ENCODE measurements around the gene PCNX1. TPM values are rescaled to one million over a fixed set of nuclear protein-coding genes. Genes with fewer than 3 reads are reported as not detected.
"Not testable (repeated sequence)": the region's sequence is repeated elsewhere in the genome, so short reads cannot be mapped to it uniquely, and the experiment has no call there.

PCNX1 gene
- polyA plus RNA-seq, 4 donors, result 41.7 to 49.4 (median 44.3) TPM

GRCh38 chr14:71117839-71118743 lies 210.8 kb downstream of the PCNX1 start:
- DNase-seq (ENCODE audit: low read depth in 4 of 4, low spot score in 2 of 4), result no peak

DNA sequence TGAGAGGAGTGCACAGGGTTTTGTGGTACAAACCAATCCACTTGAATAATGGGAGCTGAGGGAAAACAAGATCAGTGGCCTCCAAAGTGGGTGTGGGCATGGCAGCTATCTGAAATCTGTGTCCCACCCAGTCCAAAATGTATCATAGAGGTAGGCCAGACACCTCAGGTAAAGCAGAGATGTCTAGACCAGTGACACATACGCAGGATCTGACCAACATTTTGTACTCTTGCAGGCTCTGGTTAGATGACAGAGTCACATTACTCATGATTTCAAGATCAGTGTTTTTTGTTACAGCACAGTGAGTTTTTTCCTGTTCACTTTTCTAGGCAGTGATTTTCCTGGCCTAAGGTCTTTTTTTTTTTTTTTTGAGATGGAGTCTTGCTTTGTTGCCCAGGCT lies 211.8 kb downstream of the PCNX1 start:
- no peak for DNase-seq (ENCODE audit: low read depth in 4 of 4, low spot score in 2 of 4)

DNA sequence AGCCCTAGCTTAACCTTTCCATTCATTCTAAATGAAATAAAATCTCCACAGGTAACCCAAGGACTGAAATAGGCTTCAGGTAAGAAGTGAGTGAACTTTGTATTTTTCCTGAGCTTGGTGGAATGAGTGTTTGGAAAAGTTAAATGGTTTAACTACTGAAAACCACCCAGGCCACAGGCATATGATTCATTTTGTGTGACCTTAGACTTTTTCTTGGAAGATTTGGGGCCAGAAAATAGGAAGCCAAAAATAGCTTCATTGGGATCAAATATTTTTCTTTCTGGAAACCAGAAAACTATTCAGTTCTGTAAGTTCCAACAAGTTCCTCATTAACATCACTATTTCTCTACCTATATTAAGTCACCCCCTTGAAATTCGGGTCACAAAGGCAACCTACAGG lies 212.6 kb downstream of the PCNX1 start:
- no peak for DNase-seq (ENCODE audit: low read depth in 4 of 4, low spot score in 2 of 4)

GRCh38 chr14:71121001-71121400 lies 213.7 kb downstream of the PCNX1 start:
- no peak for DNase-seq (ENCODE audit: low read depth in 4 of 4, low spot score in 2 of 4)

DNA sequence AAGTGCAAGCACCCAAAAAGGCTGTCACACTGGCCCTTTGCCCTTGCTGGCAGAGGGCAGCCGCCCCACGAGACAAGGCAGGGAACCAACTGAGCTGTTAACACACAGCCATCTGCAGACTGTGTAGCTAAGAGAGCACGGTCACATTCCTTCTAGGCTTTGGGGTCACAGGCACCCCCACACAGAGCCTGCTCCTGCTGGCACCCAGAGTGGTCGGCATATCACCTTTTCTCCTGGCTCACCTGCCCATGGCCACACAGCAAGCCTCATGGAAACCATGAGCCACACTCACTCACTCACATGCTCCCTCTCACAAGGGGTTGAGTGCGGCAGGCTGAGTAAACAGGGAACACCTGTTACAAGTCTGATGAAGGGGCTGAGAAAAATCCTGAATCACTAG lies 214.5 kb downstream of the PCNX1 start:
- no peak for DNase-seq (ENCODE audit: low read depth in 4 of 4, low spot score in 2 of 4)

DNA sequence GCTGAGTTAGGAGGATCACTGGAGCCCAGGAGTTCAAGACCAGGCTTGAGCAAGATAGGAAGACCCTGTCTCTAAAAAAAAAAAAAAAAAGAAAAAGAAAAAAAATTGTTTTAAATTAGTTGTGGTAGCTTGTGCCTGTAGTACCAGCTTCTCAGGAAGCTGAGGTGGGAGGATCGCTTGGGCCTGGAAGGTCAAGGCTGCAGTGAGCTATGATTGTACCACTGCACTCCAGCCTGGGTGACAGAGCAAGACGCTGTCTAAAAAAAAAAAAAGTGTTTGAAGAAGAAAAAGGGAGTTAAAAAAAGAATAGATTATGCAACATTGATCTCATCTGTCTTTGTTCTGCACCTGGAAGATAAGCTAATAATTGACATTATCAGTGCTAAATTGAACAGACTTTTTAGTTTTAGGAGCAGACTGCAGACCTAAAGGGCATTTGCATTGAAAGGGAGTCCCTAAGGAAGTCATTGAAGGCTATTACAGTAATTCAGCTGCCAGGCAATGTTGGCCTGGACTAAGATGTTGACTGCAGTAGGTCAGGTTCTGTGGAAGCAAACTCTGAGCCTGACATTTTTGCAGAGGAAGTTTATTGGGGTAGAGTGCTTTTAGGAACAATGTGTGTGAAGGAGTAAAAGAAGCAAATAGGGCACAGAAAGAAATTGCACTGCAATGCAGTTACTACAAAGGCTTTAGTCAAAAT lies 215.8 kb downstream of the PCNX1 start:
- no peak for DNase-seq (ENCODE audit: low read depth in 4 of 4, low spot score in 2 of 4)

DNA sequence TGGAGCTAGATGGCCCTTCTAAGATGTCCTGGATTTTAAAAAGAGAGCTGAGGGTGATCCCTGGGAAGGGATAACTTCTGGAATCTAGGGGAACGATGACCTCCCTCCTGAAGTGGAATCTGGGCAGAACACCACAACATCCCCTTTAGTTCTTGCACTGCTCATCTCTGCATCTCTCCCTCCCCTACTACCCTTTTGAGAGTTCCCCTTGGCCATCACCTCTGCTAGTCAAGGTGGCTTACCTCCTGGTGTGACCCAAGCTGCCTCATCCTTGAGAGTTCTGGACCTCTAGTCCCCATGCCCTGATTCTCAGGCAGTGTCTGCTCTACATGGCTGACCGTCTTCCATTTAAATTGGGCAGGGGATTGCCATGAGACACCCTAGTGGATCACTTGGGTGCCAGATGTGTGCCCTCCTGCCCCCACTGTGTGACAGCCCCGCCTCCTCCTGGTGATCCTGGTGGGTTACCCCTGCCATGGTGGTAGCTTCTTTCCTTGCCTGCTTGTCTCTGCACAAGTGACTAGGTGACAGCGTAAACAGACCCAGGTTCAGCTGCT lies 216.4 kb downstream of the PCNX1 start:
- no peak for DNase-seq (ENCODE audit: low read depth in 4 of 4, low spot score in 2 of 4)

DNA sequence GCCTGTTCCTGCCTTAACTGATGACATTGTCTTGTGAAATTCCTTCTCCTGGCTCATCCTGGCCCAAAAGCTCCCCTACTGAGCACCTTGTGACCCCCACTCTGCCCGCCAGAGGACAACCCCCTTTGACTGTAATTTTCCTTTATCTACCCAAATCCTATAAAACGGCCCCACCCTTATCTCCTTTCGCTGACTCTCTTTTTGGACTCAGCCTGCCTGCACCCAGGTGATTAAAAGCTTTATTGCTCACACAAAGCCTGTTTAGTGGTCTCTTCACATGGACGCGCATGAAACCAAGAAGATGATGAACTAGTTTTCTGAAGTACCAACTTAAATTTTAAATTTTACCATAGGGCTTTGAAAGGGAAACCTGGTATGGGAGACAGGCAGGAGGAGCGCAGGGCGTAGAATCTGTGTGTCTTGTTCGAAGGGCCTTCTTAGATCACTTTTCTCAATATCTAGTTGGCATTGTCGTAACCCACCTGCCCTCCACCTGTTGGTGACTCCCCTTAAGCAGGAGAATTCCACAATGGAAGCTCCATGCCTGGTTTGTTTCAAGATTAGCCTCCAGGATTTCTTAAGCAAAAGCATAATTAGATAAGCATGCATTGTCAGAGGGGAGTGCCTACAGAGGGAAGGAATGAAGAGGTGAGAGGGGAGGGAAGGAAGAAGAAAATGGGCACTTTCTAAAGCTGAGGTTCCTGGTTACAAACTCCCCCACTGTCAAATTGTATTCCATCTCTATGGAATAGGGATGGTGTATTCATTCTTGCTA lies 222.6 kb downstream of the PCNX1 start:
- not testable (repeated sequence) for DNase-seq (ENCODE audit: low read depth in 4 of 4, low spot score in 2 of 4)

DNA sequence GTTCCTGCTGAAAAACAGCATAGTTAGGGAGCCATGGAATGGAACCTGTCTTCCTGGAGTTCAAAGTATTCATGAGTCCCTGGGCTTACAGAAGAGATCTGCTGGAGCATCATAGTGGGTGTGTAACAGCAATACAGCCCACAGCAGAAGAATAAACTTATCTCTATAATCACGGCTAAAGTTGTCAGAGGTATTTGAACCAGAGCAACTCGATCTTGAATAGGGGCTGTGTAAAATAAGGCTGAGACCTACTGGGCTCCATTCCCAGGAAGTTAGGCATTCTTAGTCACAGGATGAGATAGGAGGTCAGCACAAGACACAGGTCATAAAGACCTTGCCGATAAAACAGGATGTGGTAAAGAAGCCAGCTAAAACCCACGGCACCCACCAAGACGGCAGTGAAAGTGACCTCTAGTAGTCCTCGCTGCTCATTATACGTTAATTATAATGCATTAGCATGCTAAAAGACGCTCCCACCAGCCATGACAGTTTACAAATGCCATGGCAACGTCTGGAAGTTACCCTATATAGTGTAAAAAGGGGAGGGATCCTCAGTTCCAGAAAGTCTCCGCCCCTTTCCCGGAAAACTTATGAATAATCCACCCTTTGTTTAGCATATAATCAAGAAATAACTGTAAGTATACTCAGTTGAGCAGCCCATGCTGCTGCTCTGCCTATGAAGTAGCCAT lies 223.4 kb downstream of the PCNX1 start:
- DNase-seq (ENCODE audit: low read depth in 4 of 4, low spot score in 2 of 4), result no peak

DNA sequence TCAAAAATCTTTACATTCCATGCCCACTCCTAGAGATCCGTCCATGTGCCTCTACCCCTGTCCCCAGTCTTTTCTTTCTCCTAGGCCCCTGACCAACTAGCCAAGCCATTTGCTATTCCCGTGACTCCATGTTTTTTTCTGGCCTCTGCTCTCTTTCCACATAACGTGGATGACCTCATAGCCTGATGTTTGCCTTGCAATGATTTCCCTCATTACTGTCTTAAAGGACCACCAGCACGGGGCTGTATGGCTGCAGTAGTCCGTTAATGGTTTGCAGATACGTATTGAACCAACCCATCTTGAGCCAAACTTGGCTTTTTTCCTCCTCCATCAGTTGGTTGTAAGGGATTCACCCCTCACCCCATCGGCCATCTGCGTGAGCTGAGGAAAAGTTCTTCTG lies 226.0 kb downstream of the PCNX1 start:
- no peak for DNase-seq (ENCODE audit: low read depth in 4 of 4, low spot score in 2 of 4)

GRCh38 chr14:71135496-71135895 lies 228.2 kb downstream of the PCNX1 start:
- DNase-seq (ENCODE audit: low read depth in 4 of 4, low spot score in 2 of 4), result no peak

GRCh38 chr14:71135911-71136310 lies 228.7 kb downstream of the PCNX1 start:
- no peak for DNase-seq (ENCODE audit: low read depth in 4 of 4, low spot score in 2 of 4)

DNA sequence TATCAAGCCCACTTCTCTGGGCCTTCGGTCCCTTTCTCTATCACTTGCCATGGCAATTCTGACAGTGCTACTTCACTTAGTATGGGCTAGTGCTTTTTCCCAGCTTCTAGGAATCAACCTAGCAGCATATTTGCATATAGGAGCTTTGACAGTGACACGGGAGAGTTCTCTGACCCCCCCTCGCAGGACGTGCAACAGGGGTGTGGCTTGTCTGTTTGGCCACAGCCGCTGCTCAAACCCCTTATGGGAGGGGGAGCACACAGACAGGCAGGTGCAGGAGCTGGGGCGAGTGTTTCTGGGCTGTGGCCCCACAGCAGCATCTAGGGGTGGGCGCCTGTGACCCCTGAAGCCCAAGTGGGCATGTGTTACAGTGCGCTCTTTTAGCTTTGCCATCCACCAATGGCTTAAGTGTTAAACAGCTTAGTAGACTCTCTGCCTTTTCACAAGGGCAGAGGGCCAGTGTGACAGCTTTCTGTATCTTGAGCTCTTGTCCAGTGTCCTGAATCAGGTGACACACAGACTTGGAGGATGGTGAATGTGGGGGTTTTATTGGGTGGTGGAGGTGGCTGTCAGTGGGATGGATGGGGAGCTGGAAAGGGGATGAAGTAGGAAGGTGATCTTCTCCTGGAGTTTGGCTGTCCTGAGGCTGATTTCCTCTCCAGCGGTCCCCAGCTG lies 229.3 kb downstream of the PCNX1 start:
- DNase-seq (ENCODE audit: low read depth in 4 of 4, low spot score in 2 of 4), result no peak

DNA sequence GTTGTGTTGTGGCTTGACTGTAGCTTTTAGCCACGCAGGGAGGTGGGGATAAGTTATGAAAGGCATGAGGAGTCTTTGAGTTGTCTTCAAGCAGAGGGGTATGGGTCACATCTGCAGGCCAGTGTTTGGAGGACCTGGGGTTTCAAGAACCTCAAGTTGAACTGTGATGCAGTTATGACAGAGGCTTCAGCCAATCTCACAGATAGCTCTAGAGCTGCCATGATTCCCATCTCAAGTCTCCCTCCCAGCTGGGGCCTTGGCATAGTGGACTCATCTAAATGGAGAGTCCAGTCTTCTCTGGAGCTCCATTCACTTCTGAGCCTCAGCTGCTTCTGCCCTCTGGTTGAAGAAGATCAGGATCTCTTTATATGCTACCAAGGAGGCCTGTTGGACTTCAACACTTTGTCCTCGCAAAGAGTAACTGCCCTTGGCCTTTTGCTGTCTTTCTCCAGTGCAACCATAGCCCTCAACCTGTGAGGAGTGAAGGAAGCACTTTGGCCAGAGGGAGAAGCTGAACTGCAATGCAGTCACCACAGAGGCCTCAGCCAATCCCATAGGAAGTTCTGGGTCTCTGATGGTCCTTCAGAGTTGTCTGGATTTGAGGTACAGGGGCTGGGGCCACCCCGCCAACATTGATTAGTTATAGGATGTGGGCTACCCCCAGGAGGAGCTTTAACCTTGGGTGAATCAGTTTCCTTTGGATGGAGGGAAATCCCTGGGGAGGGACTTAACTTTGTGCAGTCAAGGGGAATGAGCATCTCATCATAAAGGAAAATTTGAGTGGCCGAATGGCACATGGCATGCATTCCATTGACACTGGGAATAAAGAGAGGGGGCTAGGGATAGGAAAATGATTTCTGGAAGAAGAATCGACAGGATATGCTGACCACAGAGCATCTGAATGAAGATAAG lies 230.5 kb downstream of the PCNX1 start:
- no peak for DNase-seq (ENCODE audit: low read depth in 4 of 4, low spot score in 2 of 4)

DNA sequence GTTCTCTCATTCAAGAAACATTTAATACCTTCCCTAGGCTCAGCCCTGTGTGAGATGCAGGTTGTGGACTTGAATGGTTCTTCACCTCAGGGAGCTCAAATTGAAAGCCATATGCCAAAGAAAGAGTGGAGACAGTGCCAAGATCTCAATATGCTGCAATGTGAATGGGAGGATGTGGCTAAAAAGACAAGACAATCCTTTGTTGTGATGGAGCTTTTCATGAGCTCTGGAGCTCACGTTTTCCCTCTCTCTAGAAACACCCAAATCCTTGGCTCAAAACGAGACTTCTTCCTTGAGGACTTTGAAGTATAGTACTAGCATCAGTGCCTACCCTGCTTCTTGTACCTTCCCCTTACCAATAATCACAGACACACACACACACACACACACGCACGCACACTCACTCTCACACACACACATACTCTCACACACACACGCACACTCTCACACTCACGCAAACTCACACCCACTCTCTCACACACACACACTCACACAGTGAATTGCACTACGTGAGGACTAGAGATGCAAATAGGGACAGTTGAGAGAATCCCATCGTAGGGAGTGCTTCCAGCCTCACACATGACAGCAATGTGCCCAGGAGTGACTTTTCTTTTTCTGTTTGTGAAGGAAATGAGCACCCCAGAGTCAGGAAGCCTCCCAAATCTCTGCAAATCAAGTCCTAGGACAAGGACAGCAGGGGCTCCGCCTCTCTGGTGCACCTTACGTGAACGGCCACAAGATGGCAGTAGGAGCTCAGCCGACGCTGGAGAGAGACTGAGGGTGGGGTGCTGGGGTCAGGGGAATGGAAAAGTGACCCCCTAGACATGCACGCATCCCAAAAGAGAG lies 231.4 kb downstream of the PCNX1 start:
- no peak for DNase-seq (ENCODE audit: low read depth in 4 of 4, low spot score in 2 of 4)

GRCh38 chr14:71139294-71139946 lies 232.2 kb downstream of the PCNX1 start:
- no peak for DNase-seq (ENCODE audit: low read depth in 4 of 4, low spot score in 2 of 4)

GRCh38 chr14:71140157-71140556 lies 232.9 kb downstream of the PCNX1 start:
- DNase-seq (ENCODE audit: low read depth in 4 of 4, low spot score in 2 of 4), result no peak
